GM21447 (cell line): ENCODE data around the gene PRR18.

Source experiments
- ATAC-seq: cut with Tn5 transposase; IDR thresholded peaks from one replicate; pipeline ENCODE4 v1.9.1; 2021; ENCODE audit not compliant: unreplicated experiment

Gene PRR18

DNA sequence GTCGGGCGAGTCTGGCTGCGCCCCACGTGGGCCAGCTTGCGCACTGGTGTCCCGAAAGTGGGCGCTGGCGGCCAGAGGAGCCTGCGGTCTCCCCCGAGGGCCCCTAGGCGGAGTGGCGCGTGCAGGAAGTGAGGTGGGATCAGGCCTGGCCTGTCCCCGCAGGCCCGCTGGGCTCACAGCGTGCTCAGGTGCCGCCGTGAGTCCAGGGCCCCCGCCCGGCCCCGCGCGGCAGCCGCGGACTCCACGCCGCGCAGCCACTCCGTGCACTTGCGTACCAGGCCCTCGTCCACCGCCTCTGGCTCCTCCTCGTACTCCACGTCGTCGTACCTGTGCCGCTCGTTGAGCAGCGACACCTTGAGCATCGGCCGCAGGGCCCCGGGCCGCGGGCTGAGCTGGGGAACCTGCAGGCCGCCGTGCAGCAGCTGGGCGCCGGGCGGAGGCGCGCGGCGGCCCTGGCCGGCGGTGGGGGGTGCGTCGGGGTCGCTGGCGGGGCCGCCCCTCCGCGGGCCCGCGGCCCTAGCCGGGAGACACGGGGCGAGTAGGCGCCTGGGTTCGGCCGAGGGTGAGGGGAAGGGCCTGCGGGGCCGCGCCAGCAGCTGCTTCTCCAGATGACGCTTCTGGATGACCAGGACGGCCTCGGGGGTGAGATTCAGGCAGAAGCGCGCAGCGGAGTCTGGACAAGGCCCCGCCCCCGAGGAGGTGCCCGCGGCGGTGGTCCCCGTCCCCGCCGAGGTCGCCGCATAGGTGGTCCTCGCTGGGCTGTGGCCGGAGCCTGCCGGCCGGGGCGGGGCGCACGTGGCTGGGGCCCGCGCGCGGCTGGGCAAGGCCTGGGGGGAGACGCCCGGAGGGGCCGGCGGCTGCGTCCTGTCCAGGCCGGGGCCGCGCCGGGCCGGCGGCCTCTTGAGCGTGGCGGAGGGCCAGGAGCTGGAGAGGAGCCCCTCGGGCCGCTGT, 835 bp downstream of the PRR18 start:
- peak; percentile 25 for ATAC-seq

DNA sequence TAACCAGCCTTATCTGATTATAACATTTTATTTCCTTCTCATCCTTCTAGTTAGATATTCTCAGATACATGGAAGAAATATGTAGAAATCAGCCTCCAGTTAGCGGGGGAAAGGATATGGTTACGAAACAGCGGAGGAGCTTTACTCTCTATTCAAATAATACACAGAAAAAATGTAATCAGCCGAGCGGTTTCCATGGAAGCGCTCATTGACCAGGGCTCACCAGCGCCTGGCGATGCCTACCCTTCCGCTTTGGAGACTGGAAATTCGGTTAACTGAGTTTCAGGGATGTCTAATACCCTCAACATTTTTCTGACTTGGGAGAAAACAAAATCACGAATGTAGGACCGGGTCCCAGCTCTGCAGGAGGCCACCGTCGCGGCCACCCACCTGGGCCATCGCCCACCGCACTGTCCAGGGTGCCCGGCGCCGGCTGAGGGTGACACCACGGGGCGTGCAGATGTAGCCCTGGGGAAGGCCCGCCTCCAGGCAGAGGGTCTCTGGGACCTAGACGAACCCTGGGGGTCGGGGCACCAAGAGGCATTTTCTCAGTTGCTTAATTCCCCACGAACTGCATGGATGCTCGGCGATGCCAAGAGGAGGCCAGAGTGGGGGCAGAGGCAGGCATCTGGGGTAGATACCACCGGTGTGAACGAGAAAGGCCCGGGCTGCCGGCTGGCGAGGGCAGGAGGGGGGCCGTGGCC, 1.7 kb downstream of the PRR18 start:
- no peak for ATAC-seq

DNA sequence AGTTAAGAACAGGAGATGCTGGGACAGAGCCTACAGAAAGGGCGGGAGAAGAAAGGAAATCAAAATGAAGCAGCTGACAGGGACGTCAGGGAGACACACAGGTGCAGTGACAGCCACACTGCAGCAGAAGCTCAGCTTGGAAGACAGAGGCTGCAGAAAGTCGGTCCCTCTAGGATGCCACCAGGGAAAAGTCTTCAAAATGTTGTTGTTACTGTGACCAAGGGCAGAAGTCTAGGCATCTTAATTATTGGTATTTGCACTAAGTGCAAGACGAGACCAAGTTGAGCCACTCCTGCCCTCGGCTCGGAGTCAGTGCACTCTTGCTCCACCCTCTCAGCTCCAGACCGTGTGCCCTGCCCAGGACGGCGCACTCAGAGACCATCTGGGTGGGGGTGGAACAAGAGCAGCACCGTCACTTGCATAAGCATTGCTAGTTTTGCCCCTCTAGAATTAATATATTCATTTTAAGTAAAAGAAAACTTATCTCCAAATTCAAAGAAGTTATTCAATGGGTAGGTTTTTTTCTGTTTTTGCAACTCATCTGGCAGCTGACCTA, 2.6 kb downstream of the PRR18 start:
- ATAC-seq, result no peak

DNA sequence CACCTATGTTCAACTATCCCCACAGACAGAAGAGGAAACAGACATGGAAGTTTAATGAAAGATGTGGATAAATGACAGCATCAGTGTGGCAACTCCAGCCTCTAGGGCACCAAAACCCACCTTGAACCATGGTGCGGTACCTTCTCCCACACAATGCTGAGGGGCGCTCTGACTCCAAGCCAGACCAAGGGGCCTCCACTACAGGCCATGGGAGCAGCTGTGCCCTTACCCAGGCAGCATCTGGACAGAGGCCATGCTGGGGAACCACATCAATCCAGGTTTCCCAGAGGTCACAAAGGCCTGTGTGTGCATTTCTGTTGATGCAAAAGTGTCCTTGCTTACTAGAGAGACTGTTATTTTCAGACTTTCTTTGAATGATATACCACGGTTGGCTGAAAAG, 4.1 kb downstream of the PRR18 start:
- no peak for ATAC-seq

DNA sequence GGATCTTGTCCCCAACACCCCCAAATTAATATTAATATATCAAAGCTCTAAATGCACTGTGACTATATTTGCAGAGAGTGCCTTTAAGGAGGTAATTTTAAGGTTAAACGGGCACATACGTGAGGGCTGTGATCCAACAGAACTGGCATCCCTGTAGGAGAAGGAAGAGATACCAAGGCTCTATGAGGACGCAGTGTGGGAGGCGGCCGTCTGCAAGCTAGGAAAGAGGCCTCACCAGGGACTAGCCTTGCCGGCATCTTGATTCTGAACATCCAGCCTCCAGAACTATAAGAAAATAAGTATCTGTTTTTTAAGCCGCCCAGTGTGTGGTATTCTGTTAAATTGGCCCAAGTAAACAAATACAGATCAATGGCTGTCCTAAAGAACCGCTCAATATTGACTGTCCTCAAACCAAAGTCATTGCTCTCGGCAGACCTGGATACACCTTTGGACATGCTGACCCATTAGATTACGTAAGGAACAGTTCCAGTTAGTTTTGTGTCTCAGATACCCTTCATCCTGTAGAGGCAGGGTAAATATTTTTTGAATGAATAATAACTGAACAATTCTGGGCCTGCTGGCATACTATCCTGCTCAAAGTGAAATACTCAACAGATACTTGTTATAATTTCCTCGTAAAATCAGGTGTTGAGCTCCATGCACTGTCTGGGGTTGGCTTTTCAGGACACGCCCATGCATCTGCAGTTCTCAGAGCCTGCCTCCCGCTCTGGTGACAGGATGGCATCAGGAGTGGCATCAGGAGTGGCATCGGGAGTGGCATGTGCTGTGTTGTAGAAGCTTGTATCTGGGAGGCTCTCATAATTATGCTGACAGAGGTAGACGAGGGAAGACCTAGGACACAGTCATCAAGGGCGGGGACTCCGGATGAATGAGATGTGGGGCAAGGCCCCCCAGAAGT, 6.3 kb downstream of the PRR18 start:
- no peak for ATAC-seq

DNA sequence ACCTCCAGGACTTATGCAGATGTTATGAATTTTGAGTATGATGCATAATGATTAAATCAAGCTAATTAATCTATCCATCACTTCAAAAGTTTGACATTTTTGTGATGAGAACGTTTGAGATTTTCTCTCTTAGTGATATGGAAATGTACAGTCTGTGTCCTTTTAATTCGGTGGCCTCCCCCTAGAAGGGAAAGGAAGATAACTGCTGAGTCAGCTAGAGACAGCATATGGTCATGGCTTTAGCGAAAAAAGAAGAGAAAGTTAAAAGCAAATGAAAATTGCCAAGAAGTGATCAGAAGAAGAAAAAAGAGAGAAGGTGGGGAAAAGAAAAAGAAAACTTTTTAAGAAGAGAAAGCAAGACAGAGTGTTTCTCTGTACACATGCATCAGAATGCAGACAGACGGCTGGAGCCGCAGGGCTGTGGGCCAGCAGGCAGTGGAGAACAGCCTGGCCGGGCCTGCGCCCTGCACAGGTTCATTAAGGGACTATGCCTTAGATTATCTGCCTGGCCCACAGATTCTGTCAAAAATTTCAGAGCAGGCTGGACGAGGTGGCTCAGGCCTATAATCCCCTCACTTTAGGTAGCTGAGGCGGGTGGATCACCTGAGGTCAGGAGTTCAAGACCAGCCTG, 7.7 kb downstream of the PRR18 start:
- no peak for ATAC-seq

DNA sequence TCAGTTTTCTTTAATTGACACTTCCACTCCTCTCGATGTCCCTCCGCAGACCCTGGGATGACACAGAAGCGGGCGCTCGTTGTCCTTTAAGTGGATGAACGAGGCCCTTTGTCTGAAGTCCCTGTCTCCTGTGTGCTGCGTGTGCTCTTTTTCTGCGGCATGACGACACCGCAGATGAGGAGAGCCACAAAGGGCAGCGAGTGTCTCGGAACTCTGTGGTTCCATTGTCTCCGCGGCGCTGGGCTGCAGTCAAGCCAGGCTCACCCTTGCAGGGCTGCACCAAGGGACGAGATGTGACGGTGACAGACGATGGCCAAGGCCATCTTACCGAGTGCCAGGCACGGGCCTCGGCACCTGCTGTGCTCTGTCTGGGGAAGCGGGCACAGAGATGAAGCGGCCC, 10.6 kb downstream of the PRR18 start:
- ATAC-seq, result no peak

DNA sequence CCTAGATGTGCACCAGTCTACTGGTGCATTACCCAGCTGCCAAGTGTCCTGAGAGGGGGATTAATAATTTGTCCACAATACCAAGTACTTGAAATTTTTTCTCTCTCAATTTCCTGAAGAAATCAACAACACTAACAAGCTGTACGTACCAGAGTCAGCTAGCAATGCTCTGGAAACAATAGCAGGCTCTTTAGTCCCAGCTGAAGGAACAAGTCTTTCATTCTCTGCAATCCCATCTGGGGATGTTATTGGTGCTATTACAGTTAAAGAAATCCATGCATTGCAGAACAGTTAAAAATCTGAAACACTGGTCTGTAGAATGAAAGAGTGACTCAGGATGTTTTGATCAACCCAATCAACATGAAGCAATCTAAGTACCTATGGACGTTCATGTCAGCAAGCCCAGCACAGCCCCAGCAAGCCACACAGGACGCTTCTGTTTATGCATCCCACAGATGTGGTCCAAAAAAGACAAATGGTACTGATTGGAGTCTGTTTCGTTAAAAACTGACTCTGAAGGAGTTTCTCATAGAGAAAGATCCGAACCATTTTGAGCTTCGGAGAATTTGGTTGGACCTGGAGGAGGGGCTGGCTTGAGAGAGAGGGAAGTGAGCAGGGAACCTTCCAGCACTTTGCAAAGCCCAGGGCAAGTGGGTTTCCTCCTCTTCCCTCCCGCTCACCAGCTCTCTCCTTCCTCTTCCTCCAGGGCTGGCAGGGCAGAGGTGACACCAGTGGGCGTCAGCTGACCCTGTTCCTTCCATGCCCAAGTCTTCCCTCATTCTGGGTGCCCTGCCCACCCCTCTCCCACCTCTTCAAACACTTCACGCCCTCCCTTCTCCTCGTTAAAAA, 11.9 kb downstream of the PRR18 start:
- no peak for ATAC-seq

DNA sequence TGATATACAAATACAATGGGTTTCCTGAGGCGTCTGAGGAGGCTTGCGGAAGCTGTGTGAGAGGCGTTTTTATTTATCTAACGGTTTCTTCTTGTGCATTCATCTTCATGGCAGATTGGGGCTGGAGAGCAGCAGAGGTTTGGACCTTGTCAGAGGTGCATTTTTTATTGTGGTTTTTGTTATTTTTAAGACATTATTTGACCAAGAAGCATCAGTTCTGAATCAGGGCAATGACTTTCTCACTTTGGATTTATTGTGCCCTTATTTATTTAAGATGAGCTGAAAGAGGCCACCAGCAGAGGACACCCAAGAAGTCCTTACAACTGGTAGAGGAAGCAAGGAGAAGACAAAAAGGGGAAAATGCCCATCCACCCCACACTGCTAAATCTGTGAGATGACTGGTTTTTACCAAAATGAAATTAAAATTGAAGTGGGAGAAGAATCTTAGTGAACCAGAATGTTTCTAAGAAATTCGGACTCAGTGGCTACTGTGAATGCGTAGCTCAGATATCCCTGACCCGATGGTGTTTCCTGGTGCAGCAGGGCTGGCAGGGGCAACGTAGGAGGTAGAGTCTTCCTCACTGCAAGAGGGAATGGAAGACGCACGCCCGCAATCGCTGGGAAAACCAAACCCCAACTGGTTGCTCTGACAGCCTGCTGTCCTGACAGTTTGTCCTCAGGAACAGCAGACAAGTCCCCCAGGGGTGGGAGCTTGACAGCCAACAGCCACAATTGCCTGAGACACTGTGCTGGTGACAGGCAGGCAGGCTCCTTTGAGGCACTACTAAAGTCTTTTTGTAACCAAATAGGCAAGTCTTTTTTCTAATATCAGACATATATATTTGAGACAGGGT, 14.2 kb downstream of the PRR18 start:
- no peak for ATAC-seq

DNA sequence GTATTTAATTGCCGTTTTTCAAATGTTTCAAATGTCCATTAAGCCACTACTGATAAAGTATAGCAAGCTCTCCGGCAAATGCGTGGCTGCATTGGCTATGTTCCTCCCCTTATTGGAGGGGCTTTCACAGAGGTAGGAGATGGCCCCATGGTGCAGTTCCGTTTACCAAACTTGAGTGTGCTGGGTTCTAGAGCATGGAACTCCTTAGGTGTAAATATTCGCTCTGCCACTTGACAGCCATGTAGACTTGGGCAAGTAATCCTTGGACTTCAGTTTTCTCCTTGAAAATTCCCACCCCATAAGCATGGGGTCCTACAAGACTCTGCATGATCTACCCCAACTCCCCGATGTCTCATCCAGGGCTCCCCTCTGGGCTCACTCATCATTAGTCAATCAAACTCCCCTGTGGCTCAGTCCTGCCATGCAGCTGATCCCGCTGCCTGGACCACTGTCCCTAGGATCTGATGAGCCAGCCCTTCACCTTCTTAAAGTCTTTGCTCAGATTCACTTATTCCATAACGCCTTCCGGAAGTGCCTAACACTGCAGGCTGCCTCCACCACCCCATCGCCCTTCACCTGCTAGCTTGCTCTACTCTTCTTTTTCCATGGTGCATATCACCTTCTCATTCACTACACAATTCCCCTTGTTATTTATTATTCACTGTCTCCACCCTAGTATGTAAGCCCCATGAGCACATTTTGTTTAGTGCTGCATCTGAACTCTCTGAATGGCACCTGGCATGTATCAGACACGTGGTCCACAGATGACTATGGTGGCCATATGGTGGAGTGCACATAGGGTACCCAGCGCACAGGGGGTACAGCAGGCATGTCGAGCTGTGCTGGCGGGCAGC, 18.8 kb downstream of the PRR18 start:
- no peak for ATAC-seq

DNA sequence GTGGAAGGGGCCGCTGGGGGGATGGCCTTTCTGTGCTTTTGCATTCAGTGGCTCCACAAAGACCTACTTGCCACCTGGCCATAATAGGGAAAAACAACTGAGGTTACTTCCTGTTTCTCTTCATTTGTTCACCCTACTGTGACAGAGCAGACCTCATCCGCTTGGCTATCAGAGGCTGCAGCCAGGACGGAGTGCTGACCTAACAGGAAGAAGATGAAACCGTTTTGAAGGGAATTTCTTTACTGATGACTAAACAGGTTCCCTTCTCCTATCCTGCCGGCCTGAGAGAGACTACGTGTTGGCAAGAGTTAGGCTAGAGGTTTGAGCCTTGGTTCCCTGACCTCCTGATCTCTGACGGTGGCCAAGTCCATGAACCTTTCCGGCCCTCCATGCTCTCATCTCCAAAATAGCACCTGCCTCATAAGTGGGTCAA, 21.3 kb downstream of the PRR18 start:
- peak; percentile 96 for ATAC-seq

DNA sequence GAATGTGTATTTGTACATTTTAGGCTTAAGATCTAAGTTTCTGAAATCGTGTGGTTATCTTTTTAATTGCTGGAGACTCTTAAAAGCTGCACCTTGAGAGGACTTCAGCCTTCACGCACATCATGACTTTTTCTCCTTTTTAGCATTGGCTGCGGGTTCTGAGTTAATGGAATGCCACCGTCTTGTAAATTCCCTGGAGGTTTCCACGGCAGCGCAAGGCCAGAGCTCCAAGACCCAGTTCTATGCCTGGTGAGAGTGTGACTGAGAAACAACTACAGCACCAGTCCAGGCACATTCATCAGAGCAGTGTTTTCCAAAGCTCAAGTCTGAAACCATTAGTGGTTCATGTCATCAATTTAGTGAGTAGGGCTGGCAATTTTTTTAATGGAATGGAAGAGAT, 23.0 kb downstream of the PRR18 start:
- ATAC-seq, result no peak

DNA sequence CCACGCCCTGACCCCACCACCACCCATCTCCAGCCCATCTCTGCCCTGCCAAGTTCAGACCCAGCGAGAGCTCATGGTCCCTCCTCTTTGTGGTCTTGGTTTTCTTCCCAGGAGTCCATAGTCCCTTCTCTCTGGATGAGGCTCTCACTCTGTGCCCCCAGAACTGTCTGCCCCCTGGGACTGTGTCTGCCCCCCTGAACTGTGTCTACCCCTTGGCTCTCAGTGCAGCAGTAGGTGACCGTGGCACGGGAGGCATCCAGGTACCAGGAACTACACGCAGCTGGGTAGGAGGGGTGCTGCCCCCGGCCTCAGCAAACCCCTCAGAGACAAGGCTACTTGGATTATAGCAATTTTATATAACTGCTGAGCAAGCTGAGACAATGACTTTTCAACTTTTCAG, 23.6 kb downstream of the PRR18 start:
- no peak for ATAC-seq

DNA sequence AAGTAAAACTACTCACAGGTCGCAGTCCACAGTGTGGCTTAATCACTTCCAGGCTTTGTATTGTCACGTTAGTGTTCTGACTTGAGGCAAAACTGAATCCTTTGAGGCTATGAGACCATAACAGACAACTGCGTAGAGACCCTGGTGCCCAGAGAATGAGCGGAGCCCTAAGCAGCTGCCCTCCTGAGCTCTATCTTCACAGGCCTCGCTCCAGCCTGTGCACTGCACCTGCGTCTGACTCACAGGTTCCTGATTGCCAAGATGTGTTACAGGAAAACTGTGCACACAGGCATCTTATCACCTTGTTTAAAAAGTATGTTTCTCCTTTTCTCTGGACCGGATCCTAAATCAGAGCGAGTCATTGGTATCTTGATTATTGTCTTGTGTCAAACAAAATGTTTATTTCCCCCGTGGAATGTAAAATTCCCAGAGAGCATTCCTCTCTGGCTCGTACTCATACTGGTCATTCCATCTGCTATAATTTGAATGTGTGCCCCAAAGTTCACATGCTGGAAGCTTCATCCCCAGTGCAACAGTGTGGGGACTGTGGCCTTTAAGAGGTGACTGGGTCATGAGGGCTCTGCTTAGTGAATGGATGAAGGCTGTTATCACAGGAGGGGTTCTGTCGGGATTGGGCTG, 25.7 kb downstream of the PRR18 start:
- no peak for ATAC-seq

DNA sequence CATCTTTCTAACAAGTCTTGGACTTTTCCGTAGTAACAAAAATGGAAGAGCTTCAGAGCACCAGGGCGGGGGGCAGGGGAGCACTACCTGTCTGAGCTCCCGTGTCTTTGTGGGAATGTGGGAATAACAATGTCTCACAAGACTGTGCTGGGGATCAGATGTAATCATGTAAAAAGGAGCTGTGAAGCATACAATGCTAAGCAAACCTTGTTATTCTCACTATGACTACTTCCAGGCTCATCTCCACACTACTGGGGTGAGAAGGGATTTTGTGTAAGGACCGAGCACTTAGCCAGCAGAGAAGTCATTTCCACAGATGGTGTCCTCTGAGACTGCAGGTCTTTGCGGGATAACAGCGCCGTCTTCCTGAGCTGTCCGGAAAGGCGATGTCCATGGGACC, 27.1 kb downstream of the PRR18 start:
- ATAC-seq, result peak; percentile 48

DNA sequence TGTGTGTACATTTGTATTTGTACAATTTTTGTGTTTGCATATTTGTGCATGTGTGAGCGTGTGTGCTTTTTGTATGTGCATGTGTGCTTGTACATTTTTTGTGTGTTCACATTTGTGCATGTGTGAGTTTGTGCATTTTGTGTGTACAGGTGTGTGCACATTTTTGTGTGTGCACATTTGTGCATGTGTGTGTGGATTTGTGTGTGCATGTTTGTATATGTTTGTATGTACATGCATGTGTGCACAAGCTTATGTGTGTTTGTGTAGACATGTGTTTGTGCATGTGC, 28.9 kb downstream of the PRR18 start:
- ATAC-seq, result no peak

DNA sequence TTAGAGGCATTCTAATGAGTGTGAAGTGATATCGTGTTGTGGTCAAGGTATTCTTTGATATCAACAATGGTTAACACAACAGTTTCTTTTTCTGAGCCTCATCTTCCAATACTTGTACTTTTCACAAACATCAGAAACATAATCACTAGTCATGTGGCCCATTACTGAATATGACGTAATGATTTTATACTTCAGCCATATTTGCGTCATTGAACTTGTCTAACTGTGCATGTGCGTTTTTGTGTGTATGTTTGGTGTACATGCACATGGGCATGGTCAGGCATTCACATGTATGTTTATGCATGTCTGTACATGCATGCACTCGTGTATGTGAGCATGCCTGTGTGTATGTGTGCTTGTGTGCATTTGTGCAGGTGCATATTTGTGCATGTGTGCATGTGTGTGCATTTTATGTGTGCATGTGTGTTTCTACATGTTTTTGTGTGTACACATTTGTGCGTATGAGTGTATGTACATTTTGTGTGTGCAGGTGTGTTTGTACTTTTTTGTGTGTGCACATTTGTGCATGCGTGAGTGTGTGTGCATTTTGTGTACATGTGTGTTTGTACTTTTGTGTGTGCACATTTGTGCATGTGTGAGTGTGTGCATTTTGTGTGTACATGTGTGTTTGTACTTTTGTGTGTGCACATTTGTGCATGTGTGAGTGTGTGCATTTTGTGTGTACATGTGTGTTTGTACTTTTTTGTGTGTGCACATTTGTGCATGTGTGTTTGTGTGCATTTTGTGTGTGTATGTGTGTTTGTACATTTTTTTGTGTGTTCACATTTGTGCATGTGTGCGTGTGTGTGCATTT, 29.4 kb downstream of the PRR18 start:
- no peak for ATAC-seq
